Dermis microvascular lymphatic vessel endothelial cell (primary cell): ENCODE measurements around the gene SELENOM. TPM values are rescaled to one million over a fixed set of nuclear protein-coding genes. Genes with fewer than 3 reads are reported as not detected.
A peak's percentile ranks its signal among the peaks of the same experiment; 100 is the strongest.
"Not testable (repeated sequence)": the region's sequence is repeated elsewhere in the genome, so short reads cannot be mapped to it uniquely, and the experiment has no call there.

ENCODE experiments used
- DNase-seq, 2 donors: peaks; one replicate each; pipeline versions ENCODE4 v3.0.0 to v3.0.0-alpha.2; 2010; ENCODE audit warnings: low read depth in 2 of 2
- total RNA-seq: library from RNA; depleted of rRNA; stranded (reverse); fragments of >200 nt; gene quantifications from 2 replicates; pipeline ENCODE4 v1.2.1, GENCODE V29; 2014

The SELENOM gene
- total RNA-seq, 1 donor from 2014 or later, result 21.1 TPM

DNA sequence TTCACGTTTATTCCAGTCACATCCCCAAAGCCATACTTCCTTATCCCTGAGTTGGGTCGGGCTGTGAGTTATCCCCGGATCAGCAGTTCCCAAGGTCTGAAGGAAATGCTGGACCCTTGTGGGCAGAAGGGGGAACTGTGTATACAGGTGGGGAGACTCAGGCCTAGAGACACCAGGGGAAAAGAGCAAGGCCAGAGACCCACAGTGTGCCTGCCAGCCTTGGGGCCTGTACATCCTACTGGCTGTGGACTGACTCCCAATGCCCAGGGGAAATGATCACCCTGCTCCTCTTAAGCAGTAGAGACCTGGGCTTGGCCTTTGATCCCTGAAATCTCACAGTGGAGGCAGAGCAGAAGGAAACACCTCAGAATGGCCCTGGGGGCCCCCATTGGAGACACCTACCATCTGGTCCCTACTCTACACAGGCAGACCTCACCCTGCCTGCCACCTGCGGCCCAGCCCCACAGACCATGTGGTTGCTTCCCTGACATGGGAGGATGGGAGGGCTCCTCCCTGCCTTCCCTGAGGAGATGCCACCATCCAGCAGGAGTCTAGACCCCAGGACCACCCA lies 1.3 kb downstream of the SELENOM start:
- no peak for DNase-seq

DNA sequence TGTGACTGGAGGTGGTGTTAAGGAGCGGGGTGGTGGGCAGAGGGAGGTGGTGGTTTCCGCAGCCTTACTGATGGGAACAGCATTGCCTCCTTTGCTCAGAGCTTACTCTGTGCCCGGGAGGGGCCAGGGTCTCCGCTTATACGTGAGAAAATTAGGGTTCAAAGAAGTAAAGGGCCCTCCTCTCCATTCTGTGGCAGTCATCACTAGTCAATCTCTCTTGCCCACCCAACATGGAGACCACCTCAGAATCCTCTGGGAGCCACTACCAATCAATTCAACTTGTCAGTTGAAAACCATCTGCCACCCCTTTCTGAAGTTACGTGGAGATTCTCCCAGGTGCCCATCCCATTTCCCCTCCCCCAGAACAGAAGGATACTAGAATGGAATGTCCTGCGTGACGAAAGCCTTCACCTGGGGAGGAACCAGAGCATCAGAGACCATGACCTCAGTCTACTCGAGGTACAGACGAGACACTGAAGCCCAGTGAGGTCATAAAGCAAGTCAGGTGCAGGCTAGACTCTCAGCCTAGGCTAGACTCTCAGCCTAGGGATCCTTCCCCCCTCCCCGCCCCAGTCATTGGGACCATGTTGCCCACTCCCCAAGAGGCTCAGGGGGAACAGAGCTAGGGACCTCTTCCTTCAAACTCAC lies 2.0 kb downstream of the SELENOM start:
- no peak for DNase-seq

DNA sequence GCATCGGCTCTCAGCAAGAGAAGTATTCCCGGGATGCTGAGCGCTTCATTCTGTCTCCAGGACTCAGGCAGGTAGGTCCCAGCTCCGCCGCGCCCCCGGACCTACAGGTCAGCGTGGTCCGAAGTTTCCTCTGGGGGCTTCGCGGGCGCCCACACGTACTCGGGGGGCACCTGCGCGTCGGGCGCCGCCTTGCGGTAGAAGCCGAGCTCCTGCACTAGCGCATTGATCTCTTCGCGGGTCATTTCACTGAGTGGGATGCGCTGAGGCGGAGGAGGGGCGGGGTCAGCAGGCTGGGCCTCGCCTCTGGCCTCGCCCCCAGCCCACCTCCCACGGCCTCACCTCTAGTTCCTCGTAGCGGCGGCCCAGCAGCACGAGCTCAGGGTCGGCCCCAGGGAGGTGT lies 2.5 kb downstream of the SELENOM start:
- DNase-seq, result peak in 1 of 2 donors; percentile 32

DNA sequence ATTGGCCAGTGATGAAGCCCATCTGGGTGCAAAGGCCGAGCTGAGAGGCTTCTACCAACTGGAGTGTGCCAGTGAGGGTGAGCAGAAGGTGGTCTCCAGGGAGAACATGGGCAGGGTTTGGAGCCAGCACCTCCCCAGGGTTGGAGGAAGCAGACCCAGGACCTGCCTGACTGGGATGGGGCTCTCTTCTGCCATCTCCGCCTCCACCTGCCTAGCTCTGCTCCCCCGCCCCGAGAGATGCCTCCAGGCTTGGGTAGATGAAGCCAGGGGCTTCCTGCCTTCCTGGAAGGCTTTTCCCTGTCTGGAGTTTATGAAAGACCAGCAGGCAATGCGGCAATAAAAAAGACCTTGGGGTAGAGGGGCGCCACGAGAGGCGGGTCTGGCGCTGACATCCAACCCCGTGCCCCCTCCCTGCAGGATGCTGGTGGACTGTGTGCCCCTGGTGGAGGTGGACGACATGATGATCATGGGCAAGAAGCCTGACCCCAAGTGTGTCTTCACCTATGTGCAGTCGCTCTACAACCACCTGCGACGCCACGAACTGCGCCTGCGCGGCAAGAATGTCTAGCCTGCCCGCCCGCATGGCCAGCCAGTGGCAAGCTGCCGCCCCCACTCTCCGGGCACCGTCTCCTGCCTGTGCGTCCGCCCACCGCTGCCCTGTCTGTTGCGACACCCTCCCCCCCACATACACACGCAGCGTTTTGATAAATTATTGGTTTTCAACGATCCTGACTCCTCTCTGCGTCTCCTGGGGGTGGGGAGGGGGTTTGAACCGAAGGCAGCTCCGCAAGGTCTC lies 3.3 kb downstream of the SELENOM start:
- no peak for DNase-seq

DNA sequence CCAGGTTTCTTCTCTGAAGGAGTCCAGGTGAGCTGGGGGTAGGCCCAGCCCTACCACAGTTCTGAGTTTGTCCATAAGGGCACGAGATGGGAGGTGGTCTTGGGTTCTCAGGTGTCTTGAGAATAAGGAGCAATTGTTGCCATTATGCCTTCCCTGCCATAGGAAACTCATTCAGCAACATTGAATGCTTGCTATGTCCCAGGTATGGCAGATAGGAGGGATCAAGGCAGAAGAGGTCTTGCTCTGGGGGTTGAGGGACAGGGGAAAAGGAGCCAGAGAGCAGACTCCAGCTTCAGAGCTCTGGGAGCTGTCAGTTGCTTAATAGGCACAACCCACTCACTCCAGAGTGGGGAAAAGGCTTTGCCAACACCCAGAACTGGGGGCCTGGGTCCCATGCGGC lies 4.3 kb downstream of the SELENOM start:
- DNase-seq, result no peak

DNA sequence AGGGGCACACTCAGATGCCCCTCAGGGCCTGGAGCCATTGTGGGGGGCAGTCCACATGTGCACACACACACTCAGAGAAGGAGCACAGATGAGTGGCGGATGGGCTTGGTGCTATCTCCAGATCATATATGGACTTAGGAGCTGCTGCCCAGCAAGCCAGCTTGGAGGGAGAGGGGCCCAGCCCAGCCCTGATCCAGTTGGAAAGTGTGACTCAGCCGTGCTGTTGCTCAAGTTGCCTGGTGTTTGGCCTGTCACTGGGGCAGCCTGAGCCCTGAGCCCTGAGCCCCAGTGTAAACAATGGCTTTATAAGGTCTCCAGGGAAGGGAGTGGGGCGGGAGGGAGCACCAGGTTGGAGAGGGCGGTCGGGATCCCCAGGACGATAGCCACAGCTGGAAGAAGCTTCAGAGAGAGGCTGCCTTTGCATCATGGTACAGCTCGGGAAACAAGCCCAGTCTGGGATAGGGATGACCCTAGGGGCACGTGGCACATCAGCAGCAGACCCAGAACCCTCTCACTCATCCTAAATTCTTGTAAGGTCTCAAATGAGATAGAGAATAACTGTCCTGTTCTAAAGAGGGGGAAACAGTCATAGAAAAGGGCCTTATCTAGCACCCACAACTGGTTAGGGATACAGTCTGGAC lies 4.8 kb downstream of the SELENOM start:
- peak; percentile 43 to 71 for DNase-seq

DNA sequence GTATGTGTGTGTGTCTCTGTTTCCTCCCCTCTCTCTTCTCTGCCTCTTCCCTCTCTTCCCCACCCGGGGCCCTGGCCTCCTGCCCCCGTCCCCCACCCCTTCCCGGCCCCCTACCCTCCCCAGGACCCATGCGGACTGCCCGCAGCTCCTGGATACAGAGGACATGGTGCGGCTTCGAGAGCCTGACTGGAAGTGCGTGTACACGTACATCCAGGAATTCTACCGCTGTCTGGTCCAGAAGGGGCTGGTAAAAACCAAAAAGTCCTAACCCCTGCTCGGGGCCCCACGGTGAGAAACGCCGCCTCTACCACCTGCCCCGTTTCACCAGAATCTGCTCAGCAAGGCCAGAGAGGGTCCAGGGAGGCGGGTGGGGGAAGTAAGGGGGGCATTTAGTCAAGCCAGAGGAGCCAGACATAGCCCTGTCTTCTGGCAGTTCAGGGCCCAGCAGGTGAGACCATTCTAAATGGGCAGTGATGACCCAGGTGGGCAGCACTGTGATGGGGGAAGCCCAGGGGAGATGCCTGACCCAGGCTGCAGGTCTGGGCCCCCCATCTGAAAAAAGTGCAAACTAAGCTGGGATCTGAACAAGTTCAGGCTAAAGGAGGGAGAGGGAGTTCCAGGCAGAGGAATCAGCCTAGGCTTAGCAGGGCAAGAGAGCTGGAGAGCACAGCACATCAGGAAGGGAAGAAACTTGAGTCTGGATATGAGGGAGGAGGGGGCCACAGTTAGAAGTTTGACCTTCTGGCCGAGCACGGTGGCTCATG lies 6.4 kb downstream of the SELENOM start:
- DNase-seq, result no peak

DNA sequence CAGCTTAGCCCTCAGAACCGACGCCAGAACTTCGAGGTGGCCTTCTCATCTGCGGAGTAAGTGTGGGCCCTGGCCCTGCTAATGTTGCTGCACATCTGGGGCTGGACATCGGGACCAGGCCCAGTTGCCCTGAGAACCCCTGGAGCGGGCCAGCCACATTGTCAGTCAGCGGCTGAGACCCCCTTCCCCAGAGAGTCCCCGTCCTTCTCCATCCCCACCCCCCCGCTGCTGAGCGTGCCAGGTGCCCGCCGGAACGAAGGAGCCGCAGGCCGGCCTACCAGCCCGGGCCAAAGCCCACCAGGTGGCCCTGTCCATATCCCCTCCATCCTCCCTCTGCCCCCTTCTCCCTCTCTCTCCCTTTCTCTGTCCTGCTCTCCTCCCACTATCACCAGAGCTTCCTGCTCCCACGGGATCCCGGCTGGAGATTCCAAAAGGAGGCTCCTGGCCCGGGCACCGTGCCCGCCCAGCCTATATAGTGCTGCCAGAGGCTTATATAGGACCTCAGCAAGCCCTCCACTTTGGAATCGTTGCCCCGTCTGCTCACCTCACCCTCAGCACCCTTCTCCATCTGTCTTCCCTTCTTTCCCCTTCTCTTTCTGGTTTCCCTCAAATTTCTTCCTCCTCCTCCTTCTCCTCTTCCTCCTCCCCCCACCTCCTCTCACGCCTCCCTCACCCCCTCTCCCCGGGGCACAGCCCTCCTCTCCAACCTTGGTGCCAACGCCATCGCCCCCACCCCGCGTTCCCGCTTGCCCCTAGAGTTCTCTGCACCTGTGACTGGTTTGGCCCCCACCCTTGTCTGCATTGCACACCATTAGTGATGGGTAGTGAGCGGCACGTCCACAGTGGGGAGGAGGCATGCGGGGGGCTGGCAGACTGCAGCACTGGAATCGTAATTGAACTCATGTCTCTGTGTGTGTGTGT lies 7.3 kb downstream of the SELENOM start:
- DNase-seq, result no peak

DNA sequence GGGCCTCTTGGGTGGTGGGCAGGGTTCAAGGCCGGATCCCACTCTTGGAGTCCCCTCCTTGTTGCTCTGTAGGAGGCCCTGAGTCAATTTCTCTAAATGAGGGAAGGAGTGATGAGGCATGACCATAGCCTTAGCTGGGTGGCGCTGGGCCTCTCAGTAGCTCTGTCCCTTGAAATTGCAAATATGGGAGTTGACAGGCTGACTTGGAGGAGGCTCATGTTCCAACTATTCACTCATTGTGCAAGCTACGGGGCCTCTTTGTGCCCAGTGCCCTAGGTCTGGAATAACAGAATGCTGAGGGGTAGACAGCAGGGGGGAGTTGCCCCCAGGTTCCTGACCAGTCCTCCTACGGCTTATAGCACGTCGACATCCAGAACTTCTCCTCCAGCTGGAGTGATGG lies 8.0 kb downstream of the SELENOM start:
- no peak for DNase-seq

DNA sequence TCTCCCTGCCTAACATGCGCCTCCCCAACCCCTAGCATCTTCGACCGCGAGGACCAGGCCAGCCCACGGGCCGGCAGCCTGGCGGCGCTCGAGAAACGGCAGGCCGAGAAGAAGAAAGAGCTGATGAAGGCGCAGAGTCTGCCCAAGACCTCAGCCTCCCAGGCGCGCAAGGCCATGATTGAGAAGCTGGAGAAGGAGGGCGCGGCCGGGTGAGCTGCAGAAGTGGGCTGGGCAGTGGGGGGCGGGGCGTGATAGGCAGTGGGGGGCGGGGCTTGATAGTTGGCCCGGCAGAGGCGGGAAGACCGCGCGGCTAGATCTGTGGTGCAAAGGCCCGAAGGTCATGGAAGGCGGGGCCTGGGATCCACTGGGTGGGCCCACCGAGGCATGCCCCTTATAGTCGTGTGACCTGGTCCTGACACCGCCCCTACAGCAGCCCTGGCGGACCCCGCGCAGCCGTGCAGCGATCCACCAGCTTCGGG lies 8.7 kb downstream of the SELENOM start:
- DNase-seq, result no peak

DNA sequence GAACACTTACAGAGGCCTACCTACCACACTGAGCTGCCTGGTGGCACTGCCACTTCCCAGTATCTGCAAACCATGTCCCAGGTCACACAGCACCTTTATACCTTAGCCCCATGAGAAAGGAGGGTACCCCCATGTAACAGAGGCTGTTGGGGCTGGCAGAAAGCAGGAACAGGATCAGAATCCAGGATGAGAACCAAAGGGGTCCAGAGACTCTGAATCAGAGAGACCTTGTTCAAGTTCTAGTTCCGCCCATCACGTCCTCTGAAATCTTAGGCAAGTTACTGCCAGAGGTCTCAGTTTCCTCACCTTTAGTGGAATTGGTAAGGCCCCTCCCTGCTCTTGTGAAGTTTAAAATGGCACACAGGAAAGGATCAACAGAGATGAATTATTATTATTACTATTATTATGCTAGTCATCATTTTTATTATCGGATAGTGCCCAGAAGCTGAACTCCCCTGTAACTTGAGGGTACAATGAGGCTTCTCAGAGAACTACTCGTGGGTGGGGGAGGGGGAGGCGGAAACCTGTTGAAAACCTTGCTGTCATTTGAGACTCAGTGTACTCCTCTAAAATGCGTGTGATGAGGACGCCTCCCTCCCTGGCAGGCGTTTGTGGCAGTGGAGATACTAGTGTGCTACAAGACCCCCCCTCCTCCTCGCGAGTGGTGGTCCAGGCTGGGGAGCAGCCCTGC lies 9.3 kb downstream of the SELENOM start:
- DNase-seq, result no peak

DNA sequence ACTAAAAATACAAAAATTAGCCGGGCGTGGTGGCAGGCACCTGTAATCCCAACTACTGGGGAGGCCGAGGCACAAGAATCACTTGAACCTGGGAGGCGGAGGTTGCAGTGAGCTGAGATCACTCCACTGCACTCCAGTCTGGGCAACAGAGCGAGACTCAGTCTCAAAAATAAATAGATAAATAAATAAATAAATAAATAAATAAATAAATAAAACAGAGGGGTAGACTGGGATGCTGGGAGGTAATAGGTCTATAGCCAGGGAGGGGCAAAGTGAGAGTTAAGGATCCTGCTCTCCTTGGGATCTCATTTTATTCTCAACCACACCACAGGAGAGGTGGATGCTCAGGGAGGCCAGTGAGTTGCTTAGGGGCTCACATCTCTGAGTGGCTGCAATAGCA lies 9.8 kb downstream of the SELENOM start:
- not testable (repeated sequence) for DNase-seq

DNA sequence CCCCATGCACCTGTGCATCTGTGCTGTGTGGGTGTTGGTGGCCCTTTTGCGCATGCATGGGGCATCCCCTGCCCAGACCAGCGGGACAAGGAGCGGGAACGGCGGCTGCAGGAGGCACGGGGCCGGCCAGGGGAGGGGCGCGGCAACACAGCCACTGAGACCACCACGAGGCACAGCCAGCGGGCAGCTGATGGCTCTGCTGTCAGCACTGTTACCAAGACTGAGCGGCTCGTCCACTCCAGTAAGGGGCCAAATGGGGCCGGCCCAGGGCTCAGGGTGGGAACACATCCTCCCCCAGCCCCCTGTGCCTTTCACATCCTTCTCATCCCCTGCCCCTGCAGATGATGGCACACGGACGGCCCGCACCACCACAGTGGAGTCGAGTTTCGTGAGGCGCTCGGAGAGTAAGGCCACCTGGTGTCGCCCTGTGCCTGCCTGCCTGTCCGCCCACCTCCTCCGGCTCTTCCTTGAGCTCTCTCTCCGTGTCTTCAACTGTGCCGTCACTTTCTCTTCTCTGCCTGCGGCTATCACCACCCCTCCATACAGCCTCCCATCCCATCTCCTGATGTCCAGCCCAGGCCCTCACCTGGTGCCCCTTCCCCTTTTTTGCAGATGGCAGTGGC lies 10.6 kb downstream of the SELENOM start:
- DNase-seq, result no peak

DNA sequence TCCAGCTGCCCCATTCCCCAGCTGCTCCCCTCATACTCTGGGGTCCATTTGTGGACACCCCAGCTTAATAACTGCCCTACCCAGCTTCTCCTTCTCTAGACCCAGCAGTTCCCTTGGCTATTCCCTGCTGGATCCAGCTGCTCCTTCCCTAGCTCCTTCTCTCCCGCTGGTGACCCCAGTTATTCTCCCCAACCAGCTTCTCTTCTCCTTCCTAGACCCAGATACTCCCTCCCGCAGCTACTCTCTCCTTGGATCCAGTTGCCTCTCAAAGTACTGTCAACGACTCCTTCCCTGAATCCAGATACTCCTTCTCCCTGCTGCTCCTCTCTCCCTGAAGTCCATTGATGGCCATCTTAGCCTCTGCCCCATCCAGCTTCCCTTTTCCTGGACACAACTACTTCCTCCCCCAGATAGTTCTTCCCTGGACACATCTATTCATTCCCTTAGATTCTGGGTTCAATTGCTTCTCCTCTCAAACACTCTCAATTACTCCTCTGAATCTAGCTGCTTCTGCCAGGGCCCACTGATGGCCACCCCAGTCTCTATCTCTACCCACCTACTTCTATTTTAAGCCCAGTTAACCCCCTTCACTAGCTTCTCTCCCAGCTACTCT lies 11.6 kb downstream of the SELENOM start:
- DNase-seq, result no peak

DNA sequence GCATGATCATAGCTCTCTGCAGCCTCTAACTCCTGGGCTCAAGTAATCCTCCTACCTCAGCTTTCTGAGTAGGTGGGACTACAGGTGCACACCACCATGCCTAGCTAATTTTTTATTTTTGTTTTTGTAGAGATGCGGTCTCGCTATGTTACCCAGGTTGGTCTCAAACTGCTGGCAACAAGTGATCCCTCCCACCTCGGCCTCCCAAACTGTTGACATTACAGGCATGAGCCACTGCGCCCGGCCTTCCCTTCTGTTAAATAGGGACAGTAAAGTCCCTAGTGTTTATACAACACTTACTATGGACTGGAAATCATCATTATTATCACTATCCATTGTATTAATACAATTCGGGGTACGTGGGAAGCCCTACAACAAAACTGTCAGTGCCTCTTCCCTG lies 12.6 kb downstream of the SELENOM start:
- DNase-seq, result no peak

DNA sequence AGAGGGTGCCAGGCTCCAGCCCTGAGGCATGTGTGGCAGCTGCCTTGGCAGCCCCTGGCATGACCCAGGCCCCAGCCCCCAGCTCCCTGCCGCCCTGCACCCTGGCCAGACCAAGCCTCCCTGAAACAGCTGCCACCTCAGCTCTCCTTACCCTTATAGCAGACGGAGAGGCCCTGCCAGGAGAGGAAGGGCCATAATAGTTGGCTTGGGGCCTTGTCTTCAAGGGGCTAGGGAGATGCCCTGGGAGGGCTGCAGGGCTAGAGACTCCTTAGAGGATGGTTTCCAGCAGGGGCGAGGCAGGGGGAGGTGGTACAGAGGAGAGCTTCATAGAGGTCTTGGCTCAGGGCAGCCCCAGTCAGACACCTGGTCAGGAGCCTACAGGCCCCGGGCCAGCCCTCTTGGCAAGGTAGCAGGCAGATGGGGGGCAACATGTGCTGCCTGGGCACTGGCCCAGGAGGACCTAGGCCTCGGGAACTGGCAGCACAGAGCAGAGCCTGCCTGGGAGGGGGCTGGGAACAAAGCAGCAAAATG lies 13.3 kb downstream of the SELENOM start:
- DNase-seq, result no peak

DNA sequence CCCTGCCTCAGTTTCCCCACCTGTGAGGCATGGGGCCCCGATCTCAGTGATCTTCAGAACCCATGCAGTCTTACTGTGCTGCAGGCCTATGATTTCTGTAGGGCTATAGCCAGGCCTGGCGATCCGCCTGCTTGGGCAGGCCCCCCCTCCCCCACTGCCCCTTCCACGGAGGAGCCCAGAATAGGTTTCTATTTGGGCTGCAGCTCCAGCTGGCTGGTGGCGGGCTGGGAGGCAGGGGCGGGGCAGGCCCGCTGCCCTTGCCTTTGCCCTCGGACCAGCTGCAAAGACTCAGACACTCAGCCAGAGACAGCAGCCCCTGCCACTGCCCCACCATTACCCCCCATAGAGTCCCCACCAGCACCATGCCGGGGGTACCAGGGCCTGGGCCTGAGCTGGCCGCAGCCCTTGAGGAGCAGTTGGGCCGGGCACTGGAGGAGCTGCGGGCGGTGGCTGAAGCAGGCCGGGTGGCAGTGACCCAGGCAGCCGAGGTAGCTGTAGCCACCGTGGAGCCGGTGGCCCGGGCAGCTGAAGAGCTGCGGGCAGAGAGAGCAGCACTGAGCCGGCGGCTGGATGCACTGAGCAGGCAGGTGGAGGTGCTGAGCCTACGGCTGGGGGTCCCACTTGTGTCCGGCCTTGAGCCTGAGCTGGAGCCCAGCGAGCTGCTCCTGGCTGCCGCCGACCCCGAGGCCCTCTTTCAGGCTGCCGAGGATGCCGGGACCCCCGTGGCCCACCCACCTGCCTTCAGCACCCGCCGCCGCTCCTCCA lies 14.1 kb downstream of the SELENOM start:
- no peak for DNase-seq

DNA sequence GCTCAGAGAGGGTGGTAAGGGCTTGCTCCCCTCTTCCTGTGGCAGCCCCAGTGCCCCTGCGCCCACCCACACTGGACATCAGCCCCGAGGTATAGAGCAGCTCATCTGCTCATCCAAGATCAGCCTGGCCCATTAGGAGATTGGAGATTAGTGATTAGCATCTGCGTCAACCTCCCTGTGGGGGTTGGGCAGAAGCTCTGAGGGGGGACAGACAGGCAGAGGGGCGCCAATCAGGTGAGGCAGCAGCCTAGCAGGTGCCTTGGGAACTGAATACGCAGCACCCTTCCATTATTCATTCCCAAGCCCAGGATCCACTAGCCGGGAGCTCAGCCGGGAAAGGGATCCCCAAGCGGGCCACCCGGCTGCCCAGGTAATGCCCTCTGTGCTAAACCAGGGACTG lies 15.2 kb downstream of the SELENOM start:
- no peak for DNase-seq
